ENCODE results near the gene PRMT7.

Gene PRMT7

GRCh38 chr16:68310774-68311511, at the start of gene PRMT7, which contains the start of gene SLC7A6OS:
Gene PRMT7 (plus strand): TSS chr16:68311019. CDS start chr16:68315980, 4,961 bp downstream.
Gene SLC7A6OS (minus strand): TSS chr16:68310946. CDS start chr16:68310926, 20 bp downstream.
- peak; percentile 98 for DNase-seq

- DNase-seq: no peak
These were observed 47.2 kb upstream of the PRMT7 start for GRCh38 chr16:68263559-68264127.

GRCh38 chr16:68264128-68265077, 46.4 kb upstream of the PRMT7 start, which contains the start of gene SLC7A6:
Gene SLC7A6 (plus strand): TSS chr16:68264526. CDS start chr16:68274727, 10,201 bp downstream.
- peak; percentile 95 for DNase-seq

- DNase-seq: peak; percentile 80
These were observed 45.5 kb upstream of the PRMT7 start for GRCh38 chr16:68265078-68265920.

GRCh38 chr16:68267612-68268405, 43.0 kb upstream of the PRMT7 start:
- DNase-seq: no peak

GRCh38 chr16:68269793-68270192, 41.0 kb upstream of the PRMT7 start:
- no peak for DNase-seq

GRCh38 chr16:68270353-68270752, 40.5 kb upstream of the PRMT7 start:
- DNase-seq: no peak

- peak; percentile 82 for DNase-seq
These were observed 38.2 kb upstream of the PRMT7 start for GRCh38 chr16:68272507-68273209.

GRCh38 chr16:68273459-68273858, 37.4 kb upstream of the PRMT7 start:
- no peak for DNase-seq

GRCh38 chr16:68273896-68274295, 36.9 kb upstream of the PRMT7 start:
- no peak for DNase-seq

- DNase-seq: no peak
These were observed 36.4 kb upstream of the PRMT7 start for GRCh38 chr16:68274441-68274840.

- DNase-seq: peak; percentile 76
These were observed 35.1 kb upstream of the PRMT7 start for GRCh38 chr16:68275611-68276191.

- DNase-seq: no peak
These were observed 34.6 kb upstream of the PRMT7 start for GRCh38 chr16:68276223-68276622.

GRCh38 chr16:68279726-68280558, 30.9 kb upstream of the PRMT7 start:
- no peak for DNase-seq

- no peak for DNase-seq
These were observed 29.3 kb upstream of the PRMT7 start for GRCh38 chr16:68281368-68282063.

GRCh38 chr16:68282064-68282452, 28.8 kb upstream of the PRMT7 start:
- no peak for DNase-seq

- DNase-seq: no peak
These were observed 27.5 kb upstream of the PRMT7 start for GRCh38 chr16:68283346-68283745.

GRCh38 chr16:68283801-68284598, 26.8 kb upstream of the PRMT7 start:
- DNase-seq: no peak

Data from activated effector memory CD4-positive, alpha-beta T cell treated with anti-CD3 and anti-CD28 coated beads, Interleukin-2, amount 50 U/mL, for 16 hours (primary cell).